A172 (cell line): ENCODE results near the gene PCGF2. TPM values are rescaled to one million over a fixed set of nuclear protein-coding genes. Genes with fewer than 3 reads are reported as not detected.

Experiments
- DNase-seq: peaks from one replicate; pipeline ENCODE4 v3.0.0-alpha.2; 2015; ENCODE audit warnings: low spot score
- total RNA-seq: library from RNA; depleted of rRNA; stranded (reverse); fragments of >200 nt; shearing (Covaris generic); gene quantifications from 2 replicates; pipeline ENCODE4 v1.2.3, GENCODE V29; 2014

Gene PCGF2
- total RNA-seq, 1 experiment from 2014 or later, result 8.2 TPM

GRCh38 chr17:38719289-38719942 lies 28.7 kb downstream of the PCGF2 start:
- no peak for DNase-seq

- no peak for DNase-seq
Observed at GRCh38 chr17:38717139-38717745, 30.9 kb downstream of the PCGF2 start.

- no peak for DNase-seq
Observed at GRCh38 chr17:38716368-38717005, 31.6 kb downstream of the PCGF2 start.

- DNase-seq, result no peak
Observed at GRCh38 chr17:38715216-38715943, 32.8 kb downstream of the PCGF2 start.

GRCh38 chr17:38713456-38714075 lies 34.6 kb downstream of the PCGF2 start:
- DNase-seq, result no peak

- DNase-seq, result no peak
Observed at GRCh38 chr17:38712593-38712992, 35.5 kb downstream of the PCGF2 start.

- DNase-seq, result no peak
Observed at GRCh38 chr17:38711792-38712571, 36.2 kb downstream of the PCGF2 start.

GRCh38 chr17:38710985-38711384 lies 37.2 kb downstream of the PCGF2 start:
- DNase-seq, result no peak

- DNase-seq, result no peak
Observed at GRCh38 chr17:38710604-38710962, 37.6 kb downstream of the PCGF2 start.

GRCh38 chr17:38709864-38710603 lies 38.1 kb downstream of the PCGF2 start:
- DNase-seq, result no peak

GRCh38 chr17:38709104-38709820 lies 38.9 kb downstream of the PCGF2 start:
- DNase-seq, result no peak

GRCh38 chr17:38707678-38708351 lies 40.3 kb downstream of the PCGF2 start:
- DNase-seq, result no peak

GRCh38 chr17:38706505-38707216 lies 41.5 kb downstream of the PCGF2 start:
- DNase-seq, result no peak

- DNase-seq, result no peak
Observed at GRCh38 chr17:38705803-38706504, 42.2 kb downstream of the PCGF2 start.

- no peak for DNase-seq
Observed at GRCh38 chr17:38705523-38705802, 42.7 kb downstream of the PCGF2 start.

GRCh38 chr17:38704606-38705522 lies 43.3 kb downstream of the PCGF2 start, which contains the start of gene MLLT6:
Gene MLLT6 (plus strand): TSS chr17:38705273. CDS start chr17:38705633, 360 bp downstream.
- peak; percentile 68 for DNase-seq
